HEK293T (cell line): Measurements from ENCODE around the gene CDC42SE2.
"Not testable (repeated sequence)": the region's sequence is repeated elsewhere in the genome, so short reads cannot be mapped to it uniquely, and the experiment has no call there.

Source experiments
- ARNT ChIP-seq: fragments of 450-650 bp; IDR thresholded peaks from 2 replicates; pipeline ENCODE4 v1.6.1; 2017; ENCODE audit warnings: mild to moderate bottlenecking
- BHLHE40 ChIP-seq: fragments of 450-650 bp; IDR thresholded peaks from 2 replicates; pipeline ENCODE4 v1.6.1; 2016; ENCODE audit warnings: mild to moderate bottlenecking, moderate library complexity, borderline replicate concordance
- CTBP1 ChIP-seq: fragments of 450-650 bp; IDR thresholded peaks from 2 replicates; pipeline ENCODE4 v1.6.1; 2016; ENCODE audit warnings: borderline replicate concordance
- FOXA1 ChIP-seq: fragments of 450-650 bp; IDR thresholded peaks from 2 replicates; pipeline ENCODE4 v1.6.1; 2016; ENCODE audit warnings: mild to moderate bottlenecking
- FOXK2 ChIP-seq: fragments of 450-650 bp; IDR thresholded peaks from 2 replicates; pipeline ENCODE4 v1.6.1; 2016; ENCODE audit warnings: mild to moderate bottlenecking
- FOXM1 ChIP-seq: fragments of 450-650 bp; IDR thresholded peaks from 2 replicates; pipeline ENCODE4 v1.6.1; 2017; ENCODE audit warnings: mild to moderate bottlenecking, borderline replicate concordance
- HDGF ChIP-seq: fragments of 450-650 bp; IDR thresholded peaks from 2 replicates; pipeline ENCODE4 v1.6.1; 2017; ENCODE audit warnings: antibody characterized with exemption, borderline replicate concordance
- NFRKB ChIP-seq: fragments of 450-650 bp; IDR thresholded peaks from 2 replicates; pipeline ENCODE4 v1.6.1; 2016; ENCODE audit warnings: mild to moderate bottlenecking, moderate library complexity
- SP1 ChIP-seq: fragments of 450-650 bp; IDR thresholded peaks from 2 replicates; pipeline ENCODE4 v1.6.1; 2017
- SUZ12 ChIP-seq: fragments of 450-650 bp; IDR thresholded peaks from 2 replicates; pipeline ENCODE4 v1.6.1; 2016; ENCODE audit warnings: mild to moderate bottlenecking
- TARDBP ChIP-seq: fragments of 450-650 bp; IDR thresholded peaks from 2 replicates; pipeline ENCODE4 v1.6.1; 2016
- ZNF384 ChIP-seq: fragments of 450-650 bp; IDR thresholded peaks from 2 replicates; pipeline ENCODE4 v1.6.1; 2016

- not testable (repeated sequence) for TF ChIP-seq SUZ12, ZNF384, FOXA1, ARNT, CTBP1, NFRKB, SP1, TARDBP, HDGF, FOXK2, BHLHE40, FOXM1
Measured at GRCh38 chr5:131278741-131279124, 14.9 kb downstream of the CDC42SE2 start.
